Measurements from ENCODE around the gene TRAPPC10. TPM values are rescaled to one million over a fixed set of nuclear protein-coding genes. Genes with fewer than 3 reads are reported as not detected.

TRAPPC10 gene
- total RNA-seq, 5 donors from 2014 or later (not counting 1 experiment from before 2014, with no cell fraction given), result 82.5 to 144 (median 92.2) TPM

DNA sequence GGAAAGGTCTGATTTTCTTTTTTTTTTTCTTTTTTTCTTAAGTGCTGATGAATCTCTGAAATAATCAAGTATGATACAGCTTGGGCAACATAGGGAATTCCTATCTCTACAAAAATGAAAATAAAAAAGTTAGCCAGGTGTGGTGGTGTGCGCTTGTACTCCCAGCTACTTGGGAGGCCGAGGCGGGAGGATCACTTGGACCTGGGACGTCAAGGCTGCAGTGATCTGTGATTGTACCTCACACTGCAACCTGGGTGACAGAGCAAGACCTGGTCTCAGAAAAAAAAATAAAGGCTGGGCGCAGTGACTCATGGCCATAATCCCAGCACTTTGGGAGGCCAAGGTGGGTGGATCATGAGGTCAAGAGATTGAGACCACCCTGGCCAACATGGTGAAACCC is 6.0 kb downstream of the TRAPPC10 start:
- H3K4me3 Mint-ChIP-seq, result peak overlapping the region in 1 of 3 donors; percentile 53
- WGBS (ENCODE audit: insufficient coverage), result 97% methylated on average over 4 of the region's 5 CpGs
- H3K36me3 Mint-ChIP-seq, result peaks cover under 1% of the 10 kb centered on the region
- H3K27ac Mint-ChIP-seq, result peak overlapping the region; percentile 79 to 82
- no peaks in the 10 kb centered on the region for H3K9me3 Mint-ChIP-seq
- Histone ChIP-seq H3K27ac (ENCODE audit: low read length) (no peak overlapping the region), H3K9me3 (no peaks in the 10 kb centered on the region), H3K27me3 (replicated peaks in 1 of 2; ENCODE audit: control insufficient read depth in 2 of 2, extremely low read depth in 1 of 2, insufficient read depth in 2 of 2, low read length in 1 of 2) (no peaks in the 10 kb centered on the region), H3K36me3 (ENCODE audit: control insufficient read depth in 2 of 2, extremely low read depth in 1 of 2, insufficient read depth in 1 of 2, low read length in 1 of 2) (no peaks in the 10 kb centered on the region), H3K4me3 (ENCODE audit: control insufficient read depth in 1 of 2, extremely low read depth in 1 of 2, low read length in 1 of 2) (no peak overlapping the region), H3K4me1 (ENCODE audit: control insufficient read depth in 1 of 2, extremely low read depth in 1 of 2, insufficient read depth in 2 of 2, low read length in 2 of 2) (peaks cover 42 to 73% of the 10 kb centered on the region in 2 experiments)
- ChIA-PET CTCF (no interaction called here), POLR2A (interaction anchor here (0.7 kb wide), 4 partner anchors 22 to 1624 kb away, joined by 3 to 9 read pairs (median 4); no protein-coding TSS in a partner anchor)
- H3K4me1 Mint-ChIP-seq, result peaks cover 89 to 93% (median 90%) of the 10 kb centered on the region in 3 donors
- ATAC-seq (replicated peaks in 1 of 4), result no peak
- no peak for DNase-seq
- H3K27me3 Mint-ChIP-seq, result no peaks in the 10 kb centered on the region

DNA sequence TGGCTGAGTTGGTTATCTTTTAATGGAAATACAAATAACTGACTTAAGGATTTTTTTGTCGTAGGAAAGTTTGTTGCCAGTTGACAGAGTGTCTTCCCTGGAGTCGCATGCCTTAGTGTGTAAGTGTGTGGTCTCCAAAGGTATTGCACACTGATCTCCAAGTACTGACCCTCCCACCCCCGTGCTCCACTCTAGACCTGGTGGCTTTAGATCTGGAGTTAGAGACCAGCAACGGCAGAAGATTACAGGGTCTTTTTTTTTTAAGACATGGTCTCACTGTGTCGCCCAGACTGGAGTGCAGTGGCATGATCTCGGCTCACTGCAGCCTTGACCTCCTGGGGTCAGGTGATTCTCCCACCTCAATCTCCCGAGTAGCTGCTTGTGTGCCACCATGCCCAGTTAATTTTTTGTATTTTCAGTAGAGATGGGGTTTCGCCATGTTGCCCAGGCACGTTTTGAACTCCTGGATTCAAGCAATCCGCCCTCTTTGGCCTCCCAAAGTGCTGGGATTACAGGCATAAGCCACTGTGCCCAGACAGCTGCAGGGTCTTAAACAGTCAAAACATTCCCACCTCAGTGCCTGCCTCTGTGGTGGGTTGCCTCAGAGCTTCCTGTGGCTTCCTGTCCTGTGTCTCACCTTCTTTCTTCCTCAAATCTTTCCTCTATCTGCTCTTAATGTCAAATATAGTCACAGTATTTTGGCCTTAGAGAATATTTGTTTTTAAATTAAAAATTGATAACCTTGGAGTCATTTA is 6.9 kb downstream of the TRAPPC10 start:
- Mint-ChIP-seq H3K4me3 (peak overlapping the region; percentile 17 to 53 (median 28)), H3K36me3 (peaks cover 4% of the 10 kb centered on the region), H3K27me3 (no peaks in the 10 kb centered on the region), H3K4me1 (peaks cover 89 to 92% (median 89%) of the 10 kb centered on the region in 3 donors), H3K9me3 (no peaks in the 10 kb centered on the region), H3K27ac (peak overlapping the region; percentile 82 to 84)
- 57% methylated on average over 4 of the region's 10 CpGs for WGBS (ENCODE audit: insufficient coverage)
- ATAC-seq (replicated peaks in 1 of 4), result peak; percentile 22 to 41 (median 29)
- no peaks in the 10 kb centered on the region for H3K36me3 ChIP-seq (ENCODE audit: control insufficient read depth in 2 of 2, extremely low read depth in 1 of 2, insufficient read depth in 1 of 2, low read length in 1 of 2)
- ChIA-PET POLR2A (interaction anchor here in 1 of 2 donors (0.6 kb wide), 1 partner anchor 39 kb away, joined by 4 read pairs; no protein-coding TSS in a partner anchor), CTCF (no interaction called here)
- no peaks in the 10 kb centered on the region for H3K27me3 ChIP-seq (replicated peaks in 1 of 2; ENCODE audit: control insufficient read depth in 2 of 2, extremely low read depth in 1 of 2, insufficient read depth in 2 of 2, low read length in 1 of 2)
- H3K4me3 ChIP-seq (ENCODE audit: control insufficient read depth in 1 of 2, extremely low read depth in 1 of 2, low read length in 1 of 2), result peak overlapping the region in 1 of 2 donors; percentile 29
- peaks cover 39 to 75% of the 10 kb centered on the region in 2 experiments for H3K4me1 ChIP-seq (ENCODE audit: control insufficient read depth in 1 of 2, extremely low read depth in 1 of 2, insufficient read depth in 2 of 2, low read length in 2 of 2)
- peak overlapping the region; percentile 28 for H3K27ac ChIP-seq (ENCODE audit: low read length)
- H3K9me3 ChIP-seq, result no peaks in the 10 kb centered on the region
- peak in 1 of 35 experiments; percentile 37 for DNase-seq

DNA sequence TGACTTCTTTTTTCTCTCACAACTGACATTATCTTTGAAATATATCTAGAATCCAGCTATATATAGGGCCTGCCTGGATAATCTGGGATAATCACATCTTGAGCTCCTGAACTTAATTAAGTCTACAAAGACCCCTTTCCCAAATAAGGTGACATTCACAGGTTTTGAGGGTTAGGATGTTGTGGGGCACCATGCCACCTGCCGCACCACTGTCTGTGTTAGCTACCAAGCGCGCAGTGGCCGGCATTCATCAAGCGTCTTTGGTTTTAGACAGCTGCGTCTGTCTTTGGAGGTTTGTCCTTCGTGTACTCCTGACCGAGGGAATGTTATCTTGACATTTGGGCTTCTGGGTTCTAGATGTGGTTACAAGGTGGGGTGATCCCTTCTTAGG is 7.5 kb downstream of the TRAPPC10 start:
- Histone ChIP-seq H3K4me3 (ENCODE audit: control insufficient read depth in 1 of 2, extremely low read depth in 1 of 2, low read length in 1 of 2) (peak overlapping the region in 1 of 2 donors; percentile 29), H3K27me3 (replicated peaks in 1 of 2; ENCODE audit: control insufficient read depth in 2 of 2, extremely low read depth in 1 of 2, insufficient read depth in 2 of 2, low read length in 1 of 2) (no peaks in the 10 kb centered on the region), H3K4me1 (ENCODE audit: control insufficient read depth in 1 of 2, extremely low read depth in 1 of 2, insufficient read depth in 2 of 2, low read length in 2 of 2) (peaks cover 41 to 72% of the 10 kb centered on the region in 2 experiments), H3K9me3 (no peaks in the 10 kb centered on the region), H3K36me3 (ENCODE audit: control insufficient read depth in 2 of 2, extremely low read depth in 1 of 2, insufficient read depth in 1 of 2, low read length in 1 of 2) (no peaks in the 10 kb centered on the region), H3K27ac (ENCODE audit: low read length) (peak overlapping the region; percentile 28)
- WGBS (ENCODE audit: insufficient coverage), result 97% methylated on average over 6 of the region's 8 CpGs
- ATAC-seq (replicated peaks in 1 of 4) (peak in 1 of 4 experiments; percentile 25), DNase-seq (no peak)
- Mint-ChIP-seq H3K27ac (peak overlapping the region; percentile 22 to 84), H3K4me1 (peaks cover 88 to 92% (median 89%) of the 10 kb centered on the region in 3 donors), H3K36me3 (peaks cover 4% of the 10 kb centered on the region), H3K4me3 (peak overlapping the region in 2 of 3 donors; percentile 17 to 53), H3K9me3 (no peaks in the 10 kb centered on the region), H3K27me3 (no peaks in the 10 kb centered on the region)
- POLR2A ChIA-PET, result no interaction called here
- CTCF ChIA-PET, result no interaction called here

DNA sequence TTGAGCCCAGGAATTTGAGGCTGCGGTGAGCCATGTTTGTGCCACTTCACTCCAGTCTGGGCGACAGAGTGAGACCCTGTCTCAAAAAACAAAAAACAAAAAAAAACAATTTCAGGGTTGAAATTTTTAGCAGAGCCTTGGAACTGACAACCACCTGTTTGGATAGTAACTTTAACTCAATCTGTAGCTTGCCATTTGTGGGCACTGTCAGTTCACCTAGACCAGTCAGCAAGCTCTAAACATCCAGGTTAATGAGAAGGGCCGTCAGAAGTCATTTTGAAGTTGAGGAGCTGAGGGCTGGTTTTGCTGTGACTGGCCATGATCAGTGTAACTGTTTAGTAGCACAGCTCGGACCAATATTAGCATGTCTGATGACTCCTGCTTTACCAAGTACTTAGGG is 8.4 kb downstream of the TRAPPC10 start:
- Histone ChIP-seq H3K4me1 (ENCODE audit: control insufficient read depth in 1 of 2, extremely low read depth in 1 of 2, insufficient read depth in 2 of 2, low read length in 2 of 2) (peaks cover 48 to 75% of the 10 kb centered on the region in 2 experiments), H3K36me3 (ENCODE audit: control insufficient read depth in 2 of 2, extremely low read depth in 1 of 2, insufficient read depth in 1 of 2, low read length in 1 of 2) (peaks cover 0 to 3% of the 10 kb centered on the region in 2 donors), H3K4me3 (ENCODE audit: control insufficient read depth in 1 of 2, extremely low read depth in 1 of 2, low read length in 1 of 2) (no peak overlapping the region), H3K27me3 (replicated peaks in 1 of 2; ENCODE audit: control insufficient read depth in 2 of 2, extremely low read depth in 1 of 2, insufficient read depth in 2 of 2, low read length in 1 of 2) (no peaks in the 10 kb centered on the region), H3K9me3 (no peaks in the 10 kb centered on the region), H3K27ac (ENCODE audit: low read length) (peak overlapping the region; percentile 50)
- H3K4me1 Mint-ChIP-seq, result peaks cover 89 to 92% (median 91%) of the 10 kb centered on the region in 3 donors
- 61% methylated on average over 3 of the region's 4 CpGs for WGBS (ENCODE audit: insufficient coverage)
- H3K36me3 Mint-ChIP-seq, result peaks cover 4% of the 10 kb centered on the region
- no peaks in the 10 kb centered on the region for H3K9me3 Mint-ChIP-seq
- ATAC-seq (replicated peaks in 1 of 4) (no peak), DNase-seq (no peak)
- no peaks in the 10 kb centered on the region for H3K27me3 Mint-ChIP-seq
- CTCF ChIA-PET, result interaction anchor here in 1 of 2 donors (0.8 kb wide), 1 partner anchor 42 kb away, joined by 3 read pairs; no protein-coding TSS in a partner anchor
- POLR2A ChIA-PET, result no interaction called here
- H3K4me3 Mint-ChIP-seq, result peak overlapping the region in 1 of 3 donors; percentile 53
- H3K27ac Mint-ChIP-seq, result peak overlapping the region; percentile 62 to 71

DNA sequence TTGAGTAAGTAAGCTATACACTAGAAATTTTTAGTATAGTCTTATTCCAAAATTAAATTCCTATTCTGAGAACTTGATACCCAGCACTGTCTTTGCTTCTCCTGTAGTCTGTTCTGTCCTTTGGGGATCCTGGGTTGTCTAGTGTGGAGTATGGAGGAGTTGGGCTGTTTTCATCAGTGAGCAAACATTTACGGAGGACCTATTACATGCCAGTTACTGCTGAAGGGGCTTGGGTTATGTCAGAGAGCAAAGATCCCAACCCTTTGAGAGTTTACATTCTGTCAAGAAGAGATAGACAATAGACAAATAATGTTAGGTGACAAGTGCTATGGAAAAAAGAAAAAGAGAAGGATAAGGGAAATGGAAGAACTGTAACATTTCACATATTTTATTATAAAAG is 9.0 kb downstream of the TRAPPC10 start:
- peaks cover 50 to 77% of the 10 kb centered on the region in 2 experiments for H3K4me1 ChIP-seq (ENCODE audit: control insufficient read depth in 1 of 2, extremely low read depth in 1 of 2, insufficient read depth in 2 of 2, low read length in 2 of 2)
- no peaks in the 10 kb centered on the region for H3K9me3 ChIP-seq
- no peaks in the 10 kb centered on the region for H3K27me3 ChIP-seq (replicated peaks in 1 of 2; ENCODE audit: control insufficient read depth in 2 of 2, extremely low read depth in 1 of 2, insufficient read depth in 2 of 2, low read length in 1 of 2)
- POLR2A ChIA-PET, result interaction anchor here in 1 of 2 donors (1.0 kb wide), 1 partner anchor 21 kb away, joined by 3 read pairs; no protein-coding TSS in a partner anchor
- CTCF ChIA-PET, result interaction anchor here in 1 of 2 donors (0.8 kb wide), 1 partner anchor 42 kb away, joined by 3 read pairs; no protein-coding TSS in a partner anchor
- H3K36me3 ChIP-seq (ENCODE audit: control insufficient read depth in 2 of 2, extremely low read depth in 1 of 2, insufficient read depth in 1 of 2, low read length in 1 of 2), result peaks cover 0 to 3% of the 10 kb centered on the region in 2 donors
- Mint-ChIP-seq H3K4me1 (peaks cover 89 to 92% (median 91%) of the 10 kb centered on the region in 3 donors), H3K36me3 (peaks cover 4% of the 10 kb centered on the region), H3K27me3 (no peaks in the 10 kb centered on the region), H3K27ac (peak overlapping the region; percentile 70 to 79), H3K4me3 (peak overlapping the region in 1 of 3 donors; percentile 1), H3K9me3 (no peaks in the 10 kb centered on the region)
- DNase-seq (no peak), ATAC-seq (replicated peaks in 1 of 4) (no peak)
- peak overlapping the region; percentile 50 for H3K27ac ChIP-seq (ENCODE audit: low read length)
- no peak overlapping the region for H3K4me3 ChIP-seq (ENCODE audit: control insufficient read depth in 1 of 2, extremely low read depth in 1 of 2, low read length in 1 of 2)
- WGBS (ENCODE audit: insufficient coverage), result 100% methylated on average over 1 of the region's 1 CpG

DNA sequence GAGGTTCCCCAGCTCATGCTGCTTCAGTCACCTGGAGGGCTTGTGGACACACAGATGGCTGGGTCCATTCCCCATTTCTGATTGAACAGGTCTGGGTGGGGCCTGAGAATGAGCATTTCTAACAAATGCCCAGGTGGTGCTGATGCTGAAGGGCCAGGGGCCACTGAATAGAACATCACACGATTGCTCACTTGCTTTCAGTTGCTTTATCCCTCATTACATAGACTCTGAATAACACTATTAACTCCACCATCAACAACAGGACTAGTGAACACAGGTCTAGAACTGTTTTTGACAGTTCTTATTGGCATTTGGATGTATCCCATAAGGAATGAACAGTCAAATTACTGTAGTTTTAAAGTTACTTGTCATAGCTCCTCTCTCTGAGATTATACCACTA is 12.1 kb downstream of the TRAPPC10 start:
- H3K4me3 ChIP-seq (ENCODE audit: control insufficient read depth in 1 of 2, extremely low read depth in 1 of 2, low read length in 1 of 2), result no peak overlapping the region
- peaks cover 37 to 71% of the 10 kb centered on the region in 2 experiments for H3K4me1 ChIP-seq (ENCODE audit: control insufficient read depth in 1 of 2, extremely low read depth in 1 of 2, insufficient read depth in 2 of 2, low read length in 2 of 2)
- H3K4me1 Mint-ChIP-seq, result peaks cover 91 to 95% (median 92%) of the 10 kb centered on the region in 3 donors
- no peaks in the 10 kb centered on the region for H3K9me3 Mint-ChIP-seq
- H3K36me3 ChIP-seq (ENCODE audit: control insufficient read depth in 2 of 2, extremely low read depth in 1 of 2, insufficient read depth in 1 of 2, low read length in 1 of 2), result peaks cover 0 to 8% of the 10 kb centered on the region in 2 donors
- H3K27ac ChIP-seq (ENCODE audit: low read length), result peak overlapping the region; percentile 19
- ATAC-seq (replicated peaks in 1 of 4) (no peak), DNase-seq (no peak)
- POLR2A ChIA-PET, result interaction anchor here in 1 of 2 donors (0.8 kb wide), 1 partner anchor 10 kb away, joined by 4 read pairs; no protein-coding TSS in a partner anchor
- no peak overlapping the region for H3K27ac Mint-ChIP-seq
- H3K36me3 Mint-ChIP-seq, result peaks cover 14% of the 10 kb centered on the region
- WGBS (ENCODE audit: insufficient coverage), result no CpG with 5 or more reads among the region's 1 CpG
- H3K27me3 ChIP-seq (replicated peaks in 1 of 2; ENCODE audit: control insufficient read depth in 2 of 2, extremely low read depth in 1 of 2, insufficient read depth in 2 of 2, low read length in 1 of 2), result no peaks in the 10 kb centered on the region
- H3K9me3 ChIP-seq, result no peaks in the 10 kb centered on the region
- no peak overlapping the region for H3K4me3 Mint-ChIP-seq
- no peaks in the 10 kb centered on the region for H3K27me3 Mint-ChIP-seq
- CTCF ChIA-PET, result interaction anchor here in 1 of 2 donors (0.6 kb wide), 1 partner anchor 1804 kb away, joined by 3 read pairs; no protein-coding TSS in a partner anchor

Measured in T-cell (primary cell).